ENCODE data around the gene DMWD. TPM values are rescaled to one million over a fixed set of nuclear protein-coding genes. Genes with fewer than 3 reads are reported as not detected.

Gene DMWD
- polyA plus RNA-seq (2012; ENCODE audit: missing spikeins) = 13.4 TPM

GRCh38 chr19:45792470-45793177, at the start of gene DMWD:
Gene DMWD, minus strand, starts transcription at chr19:45792845. Its CDS starts 89 bp downstream, at chr19:45792756.
- DNase-seq (ENCODE audit: insufficient read length) = peak; percentile 96
- peak; percentile 98 for FAIRE-seq

GRCh38 chr19:45842198-45842597, 49.6 kb upstream of the DMWD start:
- TF ChIP-seq TAF1 (IDR thresholded peaks at IDR 0.05; ENCODE audit: borderline replicate concordance, low read depth, low read length) (no peak), POLR2AphosphoS5 (IDR thresholded peaks at IDR 0.05; ENCODE audit: low read depth, low read length) (no peak), POLR2A (IDR thresholded peaks at IDR 0.05; ENCODE audit: low read depth, low read length) (no peak)
- FAIRE-seq (no peak), DNase-seq (ENCODE audit: insufficient read length) (no peak)

More at GRCh38 chr19:45792470-45793177, at the start of gene DMWD:
- TF ChIP-seq POLR2A (IDR thresholded peaks at IDR 0.05; ENCODE audit: low read depth, low read length) (peak; percentile 83; the same call in 1 of the 2 replicates), TAF1 (IDR thresholded peaks at IDR 0.05; ENCODE audit: borderline replicate concordance, low read depth, low read length) (peak; percentile 74; the same call in 1 of the 2 replicates), POLR2AphosphoS5 (IDR thresholded peaks at IDR 0.05; ENCODE audit: low read depth, low read length) (no peak)

GRCh38 chr19:45834970-45835369, 42.3 kb upstream of the DMWD start:
- TF ChIP-seq TAF1 (IDR thresholded peaks at IDR 0.05; ENCODE audit: borderline replicate concordance, low read depth, low read length) = no peak
- no peak for TF ChIP-seq POLR2AphosphoS5 (IDR thresholded peaks at IDR 0.05; ENCODE audit: low read depth, low read length)
- TF ChIP-seq POLR2A (IDR thresholded peaks at IDR 0.05; ENCODE audit: low read depth, low read length) = no peak
- no peak for FAIRE-seq
- DNase-seq (ENCODE audit: insufficient read length) = no peak

GRCh38 chr19:45828945-45829344, 36.3 kb upstream of the DMWD start:
- no peak for FAIRE-seq
- DNase-seq (ENCODE audit: insufficient read length) = no peak
- TF ChIP-seq POLR2AphosphoS5 (IDR thresholded peaks at IDR 0.05; ENCODE audit: low read depth, low read length) = no peak
- no peak for TF ChIP-seq POLR2A (IDR thresholded peaks at IDR 0.05; ENCODE audit: low read depth, low read length)
- TF ChIP-seq TAF1 (IDR thresholded peaks at IDR 0.05; ENCODE audit: borderline replicate concordance, low read depth, low read length) = no peak

GRCh38 chr19:45828523-45828922, 35.9 kb upstream of the DMWD start:
- DNase-seq (ENCODE audit: insufficient read length) (no peak), FAIRE-seq (no peak)
- TF ChIP-seq TAF1 (IDR thresholded peaks at IDR 0.05; ENCODE audit: borderline replicate concordance, low read depth, low read length) (no peak), POLR2A (IDR thresholded peaks at IDR 0.05; ENCODE audit: low read depth, low read length) (no peak)

GRCh38 chr19:45827459-45828093, 34.9 kb upstream of the DMWD start:
- TF ChIP-seq POLR2AphosphoS5 (IDR thresholded peaks at IDR 0.05; ENCODE audit: low read depth, low read length) (no peak), POLR2A (IDR thresholded peaks at IDR 0.05; ENCODE audit: low read depth, low read length) (no peak)
- FAIRE-seq (no peak), DNase-seq (ENCODE audit: insufficient read length) (no peak)

GRCh38 chr19:45826934-45827333, 34.3 kb upstream of the DMWD start:
- no peak for DNase-seq (ENCODE audit: insufficient read length)
- no peak for TF ChIP-seq POLR2AphosphoS5 (IDR thresholded peaks at IDR 0.05; ENCODE audit: low read depth, low read length)
- no peak for TF ChIP-seq POLR2A (IDR thresholded peaks at IDR 0.05; ENCODE audit: low read depth, low read length)
- no peak for TF ChIP-seq TAF1 (IDR thresholded peaks at IDR 0.05; ENCODE audit: borderline replicate concordance, low read depth, low read length)
- FAIRE-seq = no peak

- DNase-seq (ENCODE audit: insufficient read length) (no peak), FAIRE-seq (no peak)
- no peak for TF ChIP-seq POLR2AphosphoS5 (IDR thresholded peaks at IDR 0.05; ENCODE audit: low read depth, low read length)
- no peak for TF ChIP-seq POLR2A (IDR thresholded peaks at IDR 0.05; ENCODE audit: low read depth, low read length)
- no peak for TF ChIP-seq TAF1 (IDR thresholded peaks at IDR 0.05; ENCODE audit: borderline replicate concordance, low read depth, low read length)
These were observed 33.6 kb upstream of the DMWD start for GRCh38 chr19:45825917-45826893.

GRCh38 chr19:45825263-45825605, 32.6 kb upstream of the DMWD start:
- TF ChIP-seq TAF1 (IDR thresholded peaks at IDR 0.05; ENCODE audit: borderline replicate concordance, low read depth, low read length) (no peak), POLR2AphosphoS5 (IDR thresholded peaks at IDR 0.05; ENCODE audit: low read depth, low read length) (no peak), POLR2A (IDR thresholded peaks at IDR 0.05; ENCODE audit: low read depth, low read length) (no peak)
- DNase-seq (ENCODE audit: insufficient read length) (no peak), FAIRE-seq (no peak)

- no peak for TF ChIP-seq POLR2A (IDR thresholded peaks at IDR 0.05; ENCODE audit: low read depth, low read length)
- TF ChIP-seq TAF1 (IDR thresholded peaks at IDR 0.05; ENCODE audit: borderline replicate concordance, low read depth, low read length) = no peak
- no peak for TF ChIP-seq POLR2AphosphoS5 (IDR thresholded peaks at IDR 0.05; ENCODE audit: low read depth, low read length)
- no peak for FAIRE-seq
- no peak for DNase-seq (ENCODE audit: insufficient read length)
These were observed 32.1 kb upstream of the DMWD start for GRCh38 chr19:45824531-45825262.

- no peak for FAIRE-seq
- no peak for DNase-seq (ENCODE audit: insufficient read length)
- TF ChIP-seq POLR2A (IDR thresholded peaks at IDR 0.05; ENCODE audit: low read depth, low read length) (no peak), POLR2AphosphoS5 (IDR thresholded peaks at IDR 0.05; ENCODE audit: low read depth, low read length) (no peak), TAF1 (IDR thresholded peaks at IDR 0.05; ENCODE audit: borderline replicate concordance, low read depth, low read length) (no peak)
These were observed 31.4 kb upstream of the DMWD start for GRCh38 chr19:45824041-45824471.

Data from GM12892 (cell line).